ENCODE data around the gene LRRC14B. TPM values are rescaled to one million over a fixed set of nuclear protein-coding genes. Genes with fewer than 3 reads are reported as not detected.

The LRRC14B gene
- polyA plus RNA-seq, 3 donors: not detected

DNA sequence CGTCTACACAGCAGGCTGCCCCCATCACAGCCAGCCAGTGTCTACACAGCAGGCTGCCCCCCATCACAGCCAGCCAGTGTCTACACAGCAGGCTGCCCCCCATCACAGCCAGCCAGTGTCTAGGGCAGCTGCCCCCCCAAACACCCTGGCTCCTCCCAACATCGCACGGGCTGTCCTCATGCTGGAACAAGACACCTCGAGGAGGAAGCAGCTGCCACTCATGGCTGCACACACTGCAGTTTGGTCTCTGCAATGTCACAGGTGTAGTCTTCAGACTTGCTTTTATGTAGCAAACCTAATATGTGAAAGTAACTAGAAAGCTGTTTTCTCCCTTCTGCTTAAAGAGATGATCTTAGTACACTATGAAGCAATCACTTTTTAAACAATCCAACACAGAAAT lies 9.7 kb downstream of the LRRC14B start:
- Histone ChIP-seq H3K36me3 (replicated peaks in 1 of 2; ENCODE audit: control insufficient read depth in 1 of 2, insufficient read depth in 2 of 2, low read length in 2 of 2) (peaks cover 20 to 28% of the 10 kb centered on the region in 2 donors), H3K9me3 (replicated peaks in 1 of 2; ENCODE audit: control insufficient read depth in 1 of 2, insufficient read depth in 1 of 2, low read length in 2 of 2) (no peaks in the 10 kb centered on the region), H3K4me2 (replicated peaks; ENCODE audit: extremely low read depth, low read length, poor library complexity, severe bottlenecking) (no peak overlapping the region), H4K20me1 (ENCODE audit: insufficient read depth, low read length) (no peaks in the 10 kb centered on the region), H2AFZ (ENCODE audit: insufficient read depth, low read depth, low read length, poor library complexity, severe bottlenecking) (no peak overlapping the region), H3K9ac (ENCODE audit: insufficient read depth, low read length, poor library complexity, severe bottlenecking) (no peak overlapping the region), H3K27ac (ENCODE audit: low read depth in 1 of 2, low read length in 2 of 2) (no peak overlapping the region), H3K4me3 (replicated peaks in 1 of 3; ENCODE audit: low read depth in 2 of 3, low read length in 3 of 3) (no peak overlapping the region), H3K4me1 (ENCODE audit: control insufficient read depth in 1 of 2, insufficient read depth in 2 of 2, low read length in 2 of 2) (no peaks in the 10 kb centered on the region), H3K27me3 (ENCODE audit: control insufficient read depth in 2 of 2, insufficient read depth in 2 of 2, low read length in 2 of 2) (no peaks in the 10 kb centered on the region), H3K79me2 (ENCODE audit: insufficient read depth, low read length) (no peaks in the 10 kb centered on the region)
- peaks cover 0 to 2% (median 0%) of the 10 kb centered on the region in 3 donors for H3K27me3 Mint-ChIP-seq (ENCODE audit: low read depth in 3 of 3)
- DNase-seq: no peak
- H3K4me1 Mint-ChIP-seq: no peaks in the 10 kb centered on the region
- intact Hi-C loops (cut with micrococcal nuclease): no loop called here
- WGBS (ENCODE audit: insufficient coverage): 55% methylated on average over 3 of the region's 4 CpGs
- no peak overlapping the region for H3K4me3 Mint-ChIP-seq
- TF ChIP-seq, protein P1, sequence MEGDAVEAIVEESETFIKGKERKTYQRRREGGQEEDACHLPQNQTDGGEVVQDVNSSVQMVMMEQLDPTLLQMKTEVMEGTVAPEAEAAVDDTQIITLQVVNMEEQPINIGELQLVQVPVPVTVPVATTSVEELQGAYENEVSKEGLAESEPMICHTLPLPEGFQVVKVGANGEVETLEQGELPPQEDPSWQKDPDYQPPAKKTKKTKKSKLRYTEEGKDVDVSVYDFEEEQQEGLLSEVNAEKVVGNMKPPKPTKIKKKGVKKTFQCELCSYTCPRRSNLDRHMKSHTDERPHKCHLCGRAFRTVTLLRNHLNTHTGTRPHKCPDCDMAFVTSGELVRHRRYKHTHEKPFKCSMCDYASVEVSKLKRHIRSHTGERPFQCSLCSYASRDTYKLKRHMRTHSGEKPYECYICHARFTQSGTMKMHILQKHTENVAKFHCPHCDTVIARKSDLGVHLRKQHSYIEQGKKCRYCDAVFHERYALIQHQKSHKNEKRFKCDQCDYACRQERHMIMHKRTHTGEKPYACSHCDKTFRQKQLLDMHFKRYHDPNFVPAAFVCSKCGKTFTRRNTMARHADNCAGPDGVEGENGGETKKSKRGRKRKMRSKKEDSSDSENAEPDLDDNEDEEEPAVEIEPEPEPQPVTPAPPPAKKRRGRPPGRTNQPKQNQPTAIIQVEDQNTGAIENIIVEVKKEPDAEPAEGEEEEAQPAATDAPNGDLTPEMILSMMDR (IDR thresholded peaks at IDR 0.05): no peak
- no peaks in the 10 kb centered on the region for H3K9me3 Mint-ChIP-seq
- no peak overlapping the region for H3K27ac Mint-ChIP-seq
- peaks cover 23 to 27% of the 10 kb centered on the region in 2 donors for H3K36me3 Mint-ChIP-seq

DNA sequence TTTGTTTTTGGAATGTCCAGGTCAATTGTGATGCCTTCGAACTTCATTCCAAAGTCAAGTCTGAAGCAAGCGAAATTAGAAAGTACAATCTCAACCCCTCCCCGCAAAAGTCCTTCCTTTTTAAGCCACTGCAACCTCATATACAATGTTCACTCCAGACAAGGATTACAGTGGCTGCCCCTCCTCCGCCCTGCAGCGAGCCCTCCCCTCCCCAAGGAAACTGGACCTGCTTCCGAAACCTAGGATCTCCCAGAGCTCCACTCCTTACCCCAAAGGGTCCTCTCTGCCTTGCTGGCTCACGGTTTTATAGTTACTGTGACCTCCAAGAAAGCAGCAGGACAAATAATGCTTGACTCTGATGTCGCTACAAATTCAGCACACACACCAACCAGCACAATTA lies 10.4 kb downstream of the LRRC14B start:
- Histone ChIP-seq H2AFZ (ENCODE audit: insufficient read depth, low read depth, low read length, poor library complexity, severe bottlenecking) (no peak overlapping the region), H3K4me1 (ENCODE audit: control insufficient read depth in 1 of 2, insufficient read depth in 2 of 2, low read length in 2 of 2) (no peaks in the 10 kb centered on the region), H4K20me1 (ENCODE audit: insufficient read depth, low read length) (no peaks in the 10 kb centered on the region), H3K4me3 (replicated peaks in 1 of 3; ENCODE audit: low read depth in 2 of 3, low read length in 3 of 3) (no peak overlapping the region), H3K9ac (ENCODE audit: insufficient read depth, low read length, poor library complexity, severe bottlenecking) (no peak overlapping the region), H3K27ac (ENCODE audit: low read depth in 1 of 2, low read length in 2 of 2) (no peak overlapping the region), H3K4me2 (replicated peaks; ENCODE audit: extremely low read depth, low read length, poor library complexity, severe bottlenecking) (no peak overlapping the region), H3K9me3 (replicated peaks in 1 of 2; ENCODE audit: control insufficient read depth in 1 of 2, insufficient read depth in 1 of 2, low read length in 2 of 2) (no peaks in the 10 kb centered on the region), H3K79me2 (ENCODE audit: insufficient read depth, low read length) (no peaks in the 10 kb centered on the region), H3K36me3 (replicated peaks in 1 of 2; ENCODE audit: control insufficient read depth in 1 of 2, insufficient read depth in 2 of 2, low read length in 2 of 2) (peaks cover 20 to 35% of the 10 kb centered on the region in 2 donors), H3K27me3 (ENCODE audit: control insufficient read depth in 2 of 2, insufficient read depth in 2 of 2, low read length in 2 of 2) (no peaks in the 10 kb centered on the region)
- H3K36me3 Mint-ChIP-seq: peaks cover 28 to 31% of the 10 kb centered on the region in 2 donors
- H3K4me1 Mint-ChIP-seq: no peaks in the 10 kb centered on the region
- no peak for DNase-seq
- H3K27me3 Mint-ChIP-seq (ENCODE audit: low read depth in 3 of 3): peaks cover 0 to 2% (median 0%) of the 10 kb centered on the region in 3 donors
- TF ChIP-seq, protein P1 (IDR thresholded peaks at IDR 0.05): no peak
- 96% methylated on average over 8 of the region's 8 CpGs for WGBS (ENCODE audit: insufficient coverage)
- no peak overlapping the region for H3K4me3 Mint-ChIP-seq
- H3K27ac Mint-ChIP-seq: no peak overlapping the region
- intact Hi-C loops (cut with micrococcal nuclease): no loop called here
- no peaks in the 10 kb centered on the region for H3K9me3 Mint-ChIP-seq

Data from CD14-positive monocyte (primary cell).